PC-9 (cell line): ENCODE measurements around the gene DOC2B. TPM values are rescaled to one million over a fixed set of nuclear protein-coding genes. Genes with fewer than 3 reads are reported as not detected.
"Not testable (repeated sequence)": the region's sequence is repeated elsewhere in the genome, so short reads cannot be mapped to it uniquely, and the experiment has no call there.

Experiments
- BruUV-seq: library from RNA; stranded (reverse); fragments of 400-500 nt; replicated peaks from 2 replicates; lab custom pipeline; 2021; lab: Mats Ljungman, UMichigan
- CTCF ChIA-PET: fragments of 300-600 bp; sonication (Branson Sonifier 250); formaldehyde crosslinking; loops from one replicate; lab custom pipeline; 2022; ENCODE audit warnings: antibody characterized with exemption; lab: Charles Lee
- POLR2A ChIA-PET: fragments of 300-600 bp; sonication (Branson Sonifier 250); formaldehyde crosslinking; loops from one replicate; lab custom pipeline; 2022; ENCODE audit warnings: antibody characterized with exemption; ENCODE audit not compliant: unreplicated experiment; lab: Charles Lee
- DNase-seq, 2 experiments: peaks; one replicate each; pipeline versions ENCODE4 v3.0.0 to v3.0.0-alpha.2; 2015 to 2022; ENCODE audit warnings: mixed read lengths in 1 of 2
- H2AFZ ChIP-seq: fragments of 200-600 bp; sonication (generic); 2 replicates; pipeline ENCODE4 v1.8.1; 2017; ENCODE audit warnings: antibody characterized with exemption
- H3F3A ChIP-seq: fragments of 200-600 bp; sonication (generic); 2 replicates; pipeline ENCODE4 v1.8.1; 2017; ENCODE audit warnings: antibody characterized with exemption, mild to moderate bottlenecking, low read depth; ENCODE audit not compliant: insufficient read depth
- H3K27ac ChIP-seq: fragments of 200-600 bp; sonication (generic); 2 replicates; pipeline ENCODE4 v1.6.1; 2016; ENCODE audit warnings: mixed run types
- H3K27me3 ChIP-seq: fragments of 200-600 bp; sonication (generic); 2 replicates; pipeline ENCODE4 v1.6.1; 2016; ENCODE audit warnings: low read depth, mixed run types; ENCODE audit not compliant: insufficient read depth
- H3K36me3 ChIP-seq: fragments of 200-600 bp; sonication (generic); 2 replicates; pipeline ENCODE4 v1.6.1; 2016; ENCODE audit warnings: low read depth, mixed run types
- H3K4me1 ChIP-seq: fragments of 200-600 bp; sonication (generic); replicated peaks from 2 replicates; pipeline ENCODE4 v1.6.1; 2016; ENCODE audit warnings: mixed run types; ENCODE audit not compliant: insufficient read depth
- H3K4me2 ChIP-seq: fragments of 200-600 bp; sonication (generic); 2 replicates; pipeline ENCODE4 v1.6.1; 2017; ENCODE audit warnings: mixed run types
- H3K4me3 ChIP-seq: fragments of 200-600 bp; sonication (generic); 2 replicates; pipeline ENCODE4 v1.6.1; 2016; ENCODE audit warnings: mixed run types
- H3K79me2 ChIP-seq: fragments of 200-600 bp; sonication (generic); 2 replicates; pipeline ENCODE4 v1.6.1; 2017; ENCODE audit warnings: low read depth, mixed run types
- H3K9me2 ChIP-seq: fragments of 200-600 bp; sonication (generic); 2 replicates; pipeline ENCODE4 v1.8.1; 2017; ENCODE audit warnings: mild to moderate bottlenecking; ENCODE audit not compliant: insufficient read depth
- H3K9me3 ChIP-seq: fragments of 200-600 bp; sonication (generic); 2 replicates; pipeline ENCODE4 v1.8.1; 2016; ENCODE audit warnings: low read depth; ENCODE audit not compliant: insufficient read depth
- H4K20me1 ChIP-seq: fragments of 200-600 bp; sonication (generic); 2 replicates; pipeline ENCODE4 v1.8.1; 2017; ENCODE audit not compliant: insufficient read depth
- CTCF ChIP-seq: fragments of 200-600 bp; sonication (generic); conservative IDR thresholded peaks from 2 replicates; pipeline ENCODE4 v1.6.1; 2017; ENCODE audit warnings: mixed run types, antibody characterized with exemption, mild to moderate bottlenecking, moderate library complexity
- EZH2 ChIP-seq: fragments of 200-600 bp; sonication (generic); IDR thresholded peaks from 2 replicates; pipeline ENCODE4 v1.8.0; 2017; ENCODE audit warnings: antibody characterized with exemption, low read depth
- intact Hi-C: fragments of 100-400 bp; cut with micrococcal nuclease; formaldehyde crosslinking; loops from one replicate; pipeline ENCODE4 v1.10.0; 2022; ENCODE audit not compliant: unreplicated experiment
- total RNA-seq: library from RNA; stranded (reverse); gene quantifications from 2 replicates; pipeline ENCODE4 v1.2.3, GENCODE V29; 2021

The DOC2B gene
- total RNA-seq, 1 experiment from 2014 or later, result not detected

DNA sequence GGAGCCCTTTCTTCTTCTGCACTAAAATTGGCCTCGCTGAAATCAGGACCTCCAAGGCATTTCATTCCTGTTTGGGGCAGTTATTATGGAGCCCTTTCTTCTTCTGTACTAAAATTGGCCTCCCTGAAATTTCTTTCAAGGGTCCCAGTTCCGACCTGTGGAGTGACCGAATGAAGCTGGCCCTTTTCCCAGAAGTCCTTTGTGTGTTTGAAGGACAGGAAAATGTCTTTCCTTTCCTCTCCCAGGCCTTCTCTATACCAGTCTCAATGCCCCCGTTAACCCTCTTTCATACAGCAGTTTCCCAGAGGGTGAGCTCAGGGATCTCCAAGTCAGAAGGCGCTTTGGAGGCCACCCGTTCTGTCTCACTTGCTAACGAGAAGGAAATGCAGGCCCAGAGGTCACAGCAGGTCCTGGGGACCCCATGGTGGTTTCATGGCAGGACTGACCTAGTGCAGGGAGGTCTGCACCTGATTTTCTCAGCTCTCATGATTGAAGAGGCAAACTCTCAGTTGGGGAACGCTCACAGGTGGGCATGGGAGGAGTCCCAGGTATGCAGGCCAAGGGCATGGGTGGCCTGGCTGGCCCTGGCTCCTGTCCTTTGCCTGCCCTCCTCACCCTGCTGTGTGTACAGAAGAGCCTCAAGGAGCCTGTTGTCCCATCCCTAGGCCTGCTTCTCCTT lies 37.1 kb upstream of the DOC2B start:
- H3K27ac ChIP-seq, result no peak overlapping the region
- no peak for TF ChIP-seq EZH2
- TF ChIP-seq CTCF, result no peak
- H3K36me3 ChIP-seq, result no peaks in the 10 kb centered on the region
- H3K79me2 ChIP-seq, result no peaks in the 10 kb centered on the region
- no peak overlapping the region for H3K4me2 ChIP-seq
- H3K9me2 ChIP-seq, result no peaks in the 10 kb centered on the region
- intact Hi-C loops, result no loop called here
- H3K27me3 ChIP-seq, result no peaks in the 10 kb centered on the region
- no peaks in the 10 kb centered on the region for H3K4me1 ChIP-seq
- H4K20me1 ChIP-seq, result peaks cover 3% of the 10 kb centered on the region; the same call in 1 of the 2 replicates
- CTCF ChIA-PET, result no interaction called here
- no peaks in the 10 kb centered on the region for H3F3A ChIP-seq
- H2AFZ ChIP-seq, result no peak overlapping the region
- no peak for DNase-seq
- BruUV-seq, result no TSS peak
- POLR2A ChIA-PET, result no interaction called here
- H3K9me3 ChIP-seq, result no peaks in the 10 kb centered on the region
- no peak overlapping the region for H3K4me3 ChIP-seq

DNA sequence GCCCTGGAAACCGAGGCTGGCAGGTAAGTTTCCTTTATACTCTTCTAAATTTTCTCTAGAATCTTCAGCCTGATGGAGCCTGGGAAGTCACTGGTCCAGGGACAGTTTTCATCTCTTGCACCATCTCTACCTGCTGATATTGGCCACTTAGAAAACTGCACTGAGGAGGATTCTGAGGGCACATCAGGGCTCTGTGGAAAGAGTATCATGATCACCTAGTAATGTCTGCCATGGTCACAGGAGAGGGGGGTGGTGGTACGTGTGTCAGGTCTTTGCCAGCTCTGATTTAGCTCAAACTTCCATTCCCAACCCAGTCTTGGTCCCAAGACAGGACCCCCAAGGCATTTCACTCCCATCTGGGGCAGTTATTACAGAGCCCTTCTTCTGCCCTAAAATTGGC lies 35.2 kb upstream of the DOC2B start:
- Histone ChIP-seq H3K4me2 (no peak overlapping the region), H3K27me3 (no peaks in the 10 kb centered on the region), H3K4me3 (no peak overlapping the region), H3K27ac (no peak overlapping the region), H3K9me2 (no peaks in the 10 kb centered on the region), H3K36me3 (no peaks in the 10 kb centered on the region), H3K4me1 (no peaks in the 10 kb centered on the region), H2AFZ (no peak overlapping the region), H3F3A (no peaks in the 10 kb centered on the region), H4K20me1 (no peaks in the 10 kb centered on the region), H3K79me2 (no peaks in the 10 kb centered on the region), H3K9me3 (no peaks in the 10 kb centered on the region)
- ChIA-PET CTCF (no interaction called here), POLR2A (no interaction called here)
- TF ChIP-seq EZH2, result no peak
- TF ChIP-seq CTCF, result no peak
- no TSS peak for BruUV-seq
- DNase-seq, result no peak
- intact Hi-C loops, result no loop called here

GRCh38 chr17:215563-216478 lies 34.4 kb upstream of the DOC2B start:
- H3K9me2 ChIP-seq, H3K9me3 ChIP-seq, H3K36me3 ChIP-seq, H3K4me2 ChIP-seq, H3F3A ChIP-seq, H2AFZ ChIP-seq, H3K79me2 ChIP-seq, BruUV-seq, H3K4me3 ChIP-seq, H3K4me1 ChIP-seq, H3K27ac ChIP-seq, H3K27me3 ChIP-seq, H4K20me1 ChIP-seq, POLR2A ChIA-PET, intact Hi-C loops, CTCF ChIA-PET: not testable (repeated sequence)
- DNase-seq, result peak in 1 of 2 experiments; percentile 22
